Adrenal gland (tissue), 12 donors: ENCODE measurements around the gene REPS2. TPM values are rescaled to one million over a fixed set of nuclear protein-coding genes. Genes with fewer than 3 reads are reported as not detected.
A peak's percentile ranks its signal among the peaks of the same experiment; 100 is the strongest.

Source experiments
- DNase-seq, 7 donors: peaks; one replicate each; pipeline ENCODE4 v3.0.0-alpha.2; 2019 to 2020
- H3K27ac ChIP-seq, 5 donors: fragments of 200-600 bp; sonication (generic) in 4 of 5; 1 replicate in 3 of 5; 2 replicates in 2 of 5; pipeline versions ENCODE4 v1.5.1 to v1.8.0; 2016 to 2020; ENCODE audit warnings: mild to moderate bottlenecking in 1 of 5
- H3K27me3 ChIP-seq: fragments of 200-600 bp; 2 replicates; pipeline ENCODE4 v1.8.0; 2021
- H3K36me3 ChIP-seq, 2 donors: fragments of 200-600 bp; replicated peaks in 1 of 2; 1 replicate in 1 of 2; 2 replicates in 1 of 2; pipeline versions ENCODE4 v1.5.1 to v1.8.0; 2018 to 2022
- H3K4me1 ChIP-seq, 2 donors: fragments of 200-600 bp; replicated peaks in 1 of 2; 1 replicate in 1 of 2; 2 replicates in 1 of 2; pipeline versions ENCODE4 v1.5.1 to v1.8.0; 2018 to 2021
- H3K4me3 ChIP-seq, 4 donors: fragments of 200-600 bp; sonication (generic) in 3 of 4; one replicate each; pipeline ENCODE4 v1.5.1; 2016 to 2018
- H3K9me3 ChIP-seq, 3 donors: fragments of 200-600 bp; sonication (generic) in 1 of 3; replicated peaks in 1 of 3; 1 replicate in 2 of 3; 2 replicates in 1 of 3; pipeline versions ENCODE4 v1.5.1 to v1.8.0; 2016 to 2021
- POLR2A ChIP-seq, 2 donors: fragments of 450-650 bp; IDR thresholded peaks; one replicate each; pipeline ENCODE4 v1.6.1; 2017; ENCODE audit warnings: antibody characterized with exemption in 2 of 2, mild to moderate bottlenecking in 2 of 2, moderate library complexity in 1 of 2
- WGBS, 4 donors: extraction: QIAGEN DNeasy Blood & Tissue Kit in 2 of 4; methylation state at CpG; one replicate each; pipeline versions ENCODE4 v1.1.5 to v1.1.7; 2013 to 2017; 5-methylcytosine and 5-hydroxymethylcytosine counted together
- intact Hi-C, 2 donors: fragments of 100-400 bp; cut with DNase I; formaldehyde crosslinking; loops; one replicate each; pipeline versions ENCODE4 v1.14.1 to v1.15.0; 2022 to 2023
- polyA plus RNA-seq, 3 donors: library from polyadenylated mRNA; stranded (reverse); fragments of 200-250 nt in 2 of 3; fragments of 350-450 nt in 1 of 3; fragmentation: Illumina TruSeq in 1 of 3; extraction: RNeasy Lipid Tissue Mini Kit (QIAGEN cat#74804) in 1 of 3; gene quantifications; one replicate each; pipeline ENCODE4 v1.2.3, GENCODE V29; 2013 to 2014
- total RNA-seq, 9 donors: library from RNA; depleted of rRNA in 4 of 9; stranded (reverse); fragments of >200 nt in 4 of 9; fragments of 120-200 nt in 1 of 9; fragmentation: NEBNext Ultra II Directional in 1 of 9; extraction: Animal tissue kit (Norgen Biotek cat#: 25700) in 1 of 9; gene quantifications; one replicate each; pipeline versions ENCODE4 v1.1.0 to v1.2.4, GENCODE V29; 2013 to 2023
- TF ChIP-seq, protein P1 (sequence below), 6 experiments: fragments of 450-650 bp in 4 of 6; fragments of 200-600 bp in 2 of 6; sonication (generic) in 1 of 6; IDR thresholded peaks; 1 replicate in 5 of 6; 2 replicates in 1 of 6; pipeline versions ENCODE4 v1.5.1 to v1.8.0; 2016 to 2021; ENCODE audit warnings: antibody characterized with exemption in 6 of 6, mild to moderate bottlenecking in 2 of 6, moderate library complexity in 1 of 6
- donor health status: healthy with polysubstance abuse.
- donor health status: Bipolar disorder and iron deficiency.
- donor health status: DM: yes; HTN: yes; CAD: no.
- donor health status: DM: no; HTN: no; CAD: no.
- donor health status: DM: no; HTN: no; CAD: no.
- donor health status: DM: yes; HTN: yes; CAD: no.

The REPS2 gene
- total and polyA plus RNA-seq, 12 donors = 13.9 to 87.0 (median 41.3) TPM

DNA sequence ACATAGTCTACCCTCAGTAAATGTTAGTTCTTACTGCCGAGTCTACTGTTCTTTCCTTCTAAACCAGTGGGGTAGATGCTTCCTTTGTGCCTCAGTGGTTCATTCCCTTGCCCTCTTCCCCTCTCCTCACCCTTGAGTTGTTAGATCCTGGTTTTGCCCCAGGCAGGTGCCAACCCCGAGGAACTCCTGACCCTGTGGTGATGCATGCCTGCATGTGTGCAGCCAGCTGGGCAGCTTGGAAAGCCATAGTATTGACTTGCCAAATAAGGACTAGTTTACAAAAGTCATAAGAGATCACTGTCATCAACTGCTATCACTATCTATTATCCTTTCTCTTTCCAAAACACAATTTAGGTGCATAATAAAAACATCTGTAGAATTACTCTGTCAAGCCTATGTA is 50.9 kb downstream of the REPS2 start:
- WGBS, 4 donors = 54 to 71% (median 62%) methylated on average over 2 of the region's 2 CpGs
- Histone ChIP-seq H3K9me3 (no peaks in the 10 kb centered on the region), H3K27me3 (no peaks in the 10 kb centered on the region), H3K36me3 (no peaks in the 10 kb centered on the region), H3K4me1 (no peaks in the 10 kb centered on the region), H3K4me3 (no peak overlapping the region), H3K27ac (no peak overlapping the region)
- DNase-seq = no peak
- TF ChIP-seq, protein P1, sequence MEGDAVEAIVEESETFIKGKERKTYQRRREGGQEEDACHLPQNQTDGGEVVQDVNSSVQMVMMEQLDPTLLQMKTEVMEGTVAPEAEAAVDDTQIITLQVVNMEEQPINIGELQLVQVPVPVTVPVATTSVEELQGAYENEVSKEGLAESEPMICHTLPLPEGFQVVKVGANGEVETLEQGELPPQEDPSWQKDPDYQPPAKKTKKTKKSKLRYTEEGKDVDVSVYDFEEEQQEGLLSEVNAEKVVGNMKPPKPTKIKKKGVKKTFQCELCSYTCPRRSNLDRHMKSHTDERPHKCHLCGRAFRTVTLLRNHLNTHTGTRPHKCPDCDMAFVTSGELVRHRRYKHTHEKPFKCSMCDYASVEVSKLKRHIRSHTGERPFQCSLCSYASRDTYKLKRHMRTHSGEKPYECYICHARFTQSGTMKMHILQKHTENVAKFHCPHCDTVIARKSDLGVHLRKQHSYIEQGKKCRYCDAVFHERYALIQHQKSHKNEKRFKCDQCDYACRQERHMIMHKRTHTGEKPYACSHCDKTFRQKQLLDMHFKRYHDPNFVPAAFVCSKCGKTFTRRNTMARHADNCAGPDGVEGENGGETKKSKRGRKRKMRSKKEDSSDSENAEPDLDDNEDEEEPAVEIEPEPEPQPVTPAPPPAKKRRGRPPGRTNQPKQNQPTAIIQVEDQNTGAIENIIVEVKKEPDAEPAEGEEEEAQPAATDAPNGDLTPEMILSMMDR (IDR thresholded peaks at IDR 0.05) = no peak
- TF ChIP-seq POLR2A (IDR thresholded peaks at IDR 0.05) = no peak
- intact Hi-C loops = no loop called here

DNA sequence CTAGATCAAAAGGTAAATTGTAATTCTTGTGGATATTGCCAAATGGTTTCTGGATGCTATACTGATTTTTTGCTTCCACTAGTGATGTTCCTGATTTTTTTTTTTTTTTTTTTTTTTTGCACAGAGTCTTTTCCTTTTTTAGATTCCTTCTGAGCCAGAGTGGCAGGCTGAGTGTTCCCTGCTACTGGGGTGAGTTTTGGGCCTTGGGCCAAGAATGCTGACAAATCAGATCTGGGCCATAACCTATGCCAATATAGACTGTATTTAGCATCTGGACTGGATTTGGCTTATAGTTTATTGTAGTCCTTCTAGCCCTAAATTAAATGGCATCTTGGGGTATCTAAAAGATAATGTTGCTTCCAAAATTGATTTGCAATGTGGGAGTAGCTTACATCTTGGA is 52.8 kb downstream of the REPS2 start:
- no peaks in the 10 kb centered on the region for H3K4me1 ChIP-seq
- no peak overlapping the region for H3K27ac ChIP-seq
- H3K36me3 ChIP-seq = no peaks in the 10 kb centered on the region
- no peak for TF ChIP-seq POLR2A (IDR thresholded peaks at IDR 0.05)
- TF ChIP-seq, protein P1 (IDR thresholded peaks at IDR 0.05) = no peak
- no peaks in the 10 kb centered on the region for H3K27me3 ChIP-seq
- DNase-seq = peak in 2 of 7 donors; percentile 5 to 17
- intact Hi-C loops = no loop called here
- no peaks in the 10 kb centered on the region for H3K9me3 ChIP-seq
- no peak overlapping the region for H3K4me3 ChIP-seq

DNA sequence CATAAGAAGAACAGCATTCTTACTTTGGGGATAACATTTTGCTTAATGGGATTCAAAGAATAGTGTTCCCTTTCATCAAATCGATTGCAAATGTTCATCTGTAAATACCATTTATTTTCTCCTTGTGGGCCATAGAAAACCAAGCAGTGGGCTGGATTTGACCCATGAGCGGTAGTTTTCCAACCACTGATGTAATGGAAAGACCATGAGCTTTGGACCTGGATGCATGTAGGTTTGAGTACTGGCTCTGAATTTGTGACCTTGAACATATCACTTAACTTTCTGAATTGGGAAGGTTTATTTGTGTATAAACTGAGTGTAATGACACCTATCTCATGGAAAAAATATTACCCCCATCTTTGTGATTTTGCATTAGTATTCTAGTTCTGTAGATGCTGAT is 54.3 kb downstream of the REPS2 start:
- no peak for DNase-seq
- Histone ChIP-seq H3K27ac (no peak overlapping the region), H3K4me1 (no peaks in the 10 kb centered on the region), H3K4me3 (no peak overlapping the region), H3K9me3 (no peaks in the 10 kb centered on the region), H3K36me3 (no peaks in the 10 kb centered on the region), H3K27me3 (no peaks in the 10 kb centered on the region)
- WGBS, 4 donors = 84 to 97% (median 88%) methylated on average over 2 of the region's 2 CpGs
- TF ChIP-seq, protein P1 (IDR thresholded peaks at IDR 0.05) = no peak
- no peak for TF ChIP-seq POLR2A (IDR thresholded peaks at IDR 0.05)
- intact Hi-C loops = no loop called here

DNA sequence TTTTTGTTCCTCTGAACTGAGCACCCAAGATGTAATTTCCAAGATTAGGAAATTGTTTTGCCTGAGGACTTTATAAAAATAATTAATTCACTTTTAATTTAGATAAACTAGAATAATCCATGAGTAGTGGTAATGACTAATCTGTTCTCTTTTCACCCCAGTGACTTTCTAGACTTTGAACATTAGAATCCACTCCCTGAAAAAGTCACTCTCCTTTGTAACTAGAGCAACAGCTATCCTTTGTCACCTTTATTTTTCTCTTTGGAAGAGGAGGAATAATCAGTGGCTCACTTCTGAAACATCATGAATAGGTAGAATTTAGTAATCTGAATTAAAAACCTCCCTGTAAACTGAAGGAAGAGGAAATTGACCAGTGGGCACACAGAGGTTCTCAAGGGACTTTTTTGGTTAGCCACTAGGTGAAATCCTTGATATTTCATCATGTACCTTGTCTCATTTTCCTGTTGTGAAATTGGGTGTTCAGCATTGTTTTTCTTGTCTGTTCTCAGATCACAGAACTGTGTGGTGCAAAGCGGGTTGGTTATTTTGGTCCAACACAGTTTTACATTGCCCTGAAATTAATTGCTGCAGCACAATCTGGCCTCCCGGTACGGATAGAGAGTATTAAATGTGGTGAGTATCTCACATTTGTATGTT is 59.4 kb downstream of the REPS2 start:
- H3K27me3 ChIP-seq = no peaks in the 10 kb centered on the region
- H3K4me3 ChIP-seq = no peak overlapping the region
- H3K27ac ChIP-seq = no peak overlapping the region
- H3K36me3 ChIP-seq = no peaks in the 10 kb centered on the region
- no peak for TF ChIP-seq POLR2A (IDR thresholded peaks at IDR 0.05)
- TF ChIP-seq, protein P1 (IDR thresholded peaks at IDR 0.05) = no peak
- H3K9me3 ChIP-seq = no peaks in the 10 kb centered on the region
- H3K4me1 ChIP-seq = no peaks in the 10 kb centered on the region
- WGBS, 4 donors = 83 to 94% (median 87%) methylated on average over 2 to 3 of the region's 3 CpGs
- no peak for DNase-seq
- intact Hi-C loops = no loop called here
